A549 treated with DMSO at 1 μM for 4 hours (cell line): ENCODE measurements around the gene IGFBP6. TPM values are rescaled to one million over a fixed set of nuclear protein-coding genes. Genes with fewer than 3 reads are reported as not detected.

ENCODE experiments used
- total RNA-seq: library from RNA; stranded (reverse); fragments of 200-300 nt; extraction: Qiagen RNA extraction; gene quantifications from 5 replicates; pipeline ENCODE4 v1.2.3, GENCODE V29; 2022; ENCODE audit warnings: low read depth

The IGFBP6 gene, protein sequence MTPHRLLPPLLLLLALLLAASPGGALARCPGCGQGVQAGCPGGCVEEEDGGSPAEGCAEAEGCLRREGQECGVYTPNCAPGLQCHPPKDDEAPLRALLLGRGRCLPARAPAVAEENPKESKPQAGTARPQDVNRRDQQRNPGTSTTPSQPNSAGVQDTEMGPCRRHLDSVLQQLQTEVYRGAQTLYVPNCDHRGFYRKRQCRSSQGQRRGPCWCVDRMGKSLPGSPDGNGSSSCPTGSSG
- 169 to 240 TPM (median 226 TPM) in 5 replicates for total RNA-seq

DNA sequence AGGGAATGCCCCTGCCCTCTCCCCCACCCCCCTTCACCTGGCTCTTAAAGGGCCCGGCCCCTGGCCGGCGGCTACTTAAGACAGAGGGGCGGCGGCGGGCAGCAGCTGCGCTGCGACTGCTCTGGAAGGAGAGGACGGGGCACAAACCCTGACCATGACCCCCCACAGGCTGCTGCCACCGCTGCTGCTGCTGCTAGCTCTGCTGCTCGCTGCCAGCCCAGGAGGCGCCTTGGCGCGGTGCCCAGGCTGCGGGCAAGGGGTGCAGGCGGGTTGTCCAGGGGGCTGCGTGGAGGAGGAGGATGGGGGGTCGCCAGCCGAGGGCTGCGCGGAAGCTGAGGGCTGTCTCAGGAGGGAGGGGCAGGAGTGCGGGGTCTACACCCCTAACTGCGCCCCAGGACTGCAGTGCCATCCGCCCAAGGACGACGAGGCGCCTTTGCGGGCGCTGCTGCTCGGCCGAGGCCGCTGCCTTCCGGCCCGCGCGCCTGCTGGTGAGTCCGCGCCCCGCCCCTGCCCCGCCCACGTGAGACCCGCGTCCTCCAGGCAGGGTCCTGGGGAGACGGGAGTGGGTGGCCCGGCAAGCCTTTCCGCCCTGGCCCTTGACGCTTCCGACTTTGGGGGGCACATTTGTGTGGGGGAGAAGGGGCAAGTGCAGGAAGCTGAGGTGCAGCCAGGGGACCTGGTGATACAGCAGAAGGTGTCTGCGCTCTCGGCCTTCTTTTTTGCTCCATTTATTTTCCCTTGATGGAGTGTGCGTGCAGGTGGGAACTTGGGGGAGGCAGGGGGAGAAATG, at the start of gene IGFBP6:
Gene IGFBP6 (plus strand): TSS at position 104 of the 790 bp plus-strand sequence. CDS start 51 bp downstream, at position 155.

GRCh38 chr12:53049571-53050318, 47.7 kb upstream of the IGFBP6 start, which contains the start of gene TNS2:
Gene TNS2, plus strand, starts transcription at chr12:53050065. Its CDS starts 121 bp downstream, at chr12:53050186.

DNA sequence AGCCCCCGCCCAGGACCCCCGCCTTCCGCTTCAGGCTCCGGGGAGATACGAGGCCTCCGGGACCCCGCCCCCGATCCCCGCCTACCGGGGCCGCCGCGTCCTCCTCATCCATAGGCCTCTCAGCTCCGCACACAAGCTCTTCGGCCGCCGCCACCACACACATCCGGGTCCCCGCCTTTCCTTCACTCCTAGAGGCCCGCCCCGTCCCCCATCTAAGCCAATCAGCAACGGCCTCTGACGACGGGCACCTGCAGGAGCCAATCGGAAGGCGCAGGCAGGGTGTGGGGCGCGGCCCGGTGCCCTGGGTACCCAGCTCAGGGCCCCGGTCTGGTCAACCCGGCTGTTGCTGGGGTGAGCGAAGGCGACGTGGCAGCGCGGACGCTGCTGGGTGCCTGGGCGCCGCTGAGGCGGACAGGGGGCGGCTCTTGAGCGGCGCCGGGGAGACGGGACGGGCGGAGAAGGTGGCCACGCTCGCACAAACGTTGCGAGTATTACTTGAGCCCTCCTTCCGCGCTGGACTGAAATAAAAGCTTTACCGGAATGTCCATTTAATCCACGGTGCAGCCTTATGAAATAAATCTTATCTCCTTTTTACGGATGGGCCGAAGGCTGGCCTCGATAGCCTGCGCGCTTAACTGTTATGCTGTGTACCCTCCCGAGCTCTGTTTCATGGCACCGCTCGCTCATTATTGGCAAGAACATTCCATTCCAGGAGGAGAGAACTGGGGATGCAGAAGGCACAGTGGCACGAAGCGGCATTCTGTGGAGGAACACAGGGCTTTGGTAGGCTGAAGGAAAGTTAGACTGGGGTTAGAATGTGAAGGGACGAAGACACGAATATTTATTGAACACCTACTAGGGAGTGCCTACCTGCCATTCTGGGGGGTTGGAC, 18.0 kb upstream of the IGFBP6 start, which contains the start of gene SPRYD3:
Gene SPRYD3 (minus strand): TSS at position 165 of the 892 bp plus-strand sequence. CDS start 57 bp downstream, at position 108.

GRCh38 chr12:53102883-53103807, 5.7 kb downstream of the IGFBP6 start, which contains the start of gene SOAT2:
Gene SOAT2, plus strand, starts transcription at chr12:53103486. Its CDS starts 92 bp downstream, at chr12:53103578.

Other genes starting within 250 kb of the IGFBP6 start
- 0.07 to 0.19 TPM (median 0.16 TPM) in 3 of 5 replicates, not detected in the others for gene KRT78, start 248.7 kb upstream of the IGFBP6 start, total RNA-seq
- gene KRT8, start 192.6 kb upstream of the IGFBP6 start, total RNA-seq = 3,152 to 3,514 TPM (median 3,324 TPM) in 5 replicates
- 2,085 to 2,459 TPM (median 2,349 TPM) in 5 replicates for gene KRT18, start 148.5 kb upstream of the IGFBP6 start, total RNA-seq
- gene EIF4B, start 91.2 kb upstream of the IGFBP6 start, total RNA-seq = 258 to 413 TPM (median 299 TPM) in 5 replicates
- gene TNS2, start 47.6 kb upstream of the IGFBP6 start, total RNA-seq = 9.8 to 16.6 TPM (median 11.8 TPM) in 5 replicates
- gene SPRYD3, start 18.3 kb upstream of the IGFBP6 start, total RNA-seq = 33.6 to 40.3 TPM (median 36.2 TPM) in 5 replicates
- 0.10 to 0.26 TPM (median 0.19 TPM) in 5 replicates for gene SOAT2, start 5.8 kb downstream of the IGFBP6 start, total RNA-seq
- gene ZNF740, start 83.1 kb downstream of the IGFBP6 start, total RNA-seq = 14.5 to 21.4 TPM (median 19.3 TPM) in 5 replicates
- 4.8 to 7.0 TPM (median 5.0 TPM) in 5 replicates for gene CSAD, start 83.3 kb downstream of the IGFBP6 start, total RNA-seq
- gene ITGB7, start 109.6 kb downstream of the IGFBP6 start, total RNA-seq = 0.26 to 0.47 TPM (median 0.31 TPM) in 5 replicates
- 24.4 to 34.3 TPM (median 29.3 TPM) in 5 replicates for gene RARG, start 134.5 kb downstream of the IGFBP6 start, total RNA-seq
- 15.6 to 25.1 TPM (median 20.0 TPM) in 5 replicates for gene ESPL1, start 170.6 kb downstream of the IGFBP6 start, total RNA-seq
- gene PFDN5, start 197.9 kb downstream of the IGFBP6 start, total RNA-seq = 495 to 550 TPM (median 496 TPM) in 5 replicates
- 85.4 to 102 TPM (median 93.8 TPM) in 5 replicates for gene MYG1, start 202.0 kb downstream of the IGFBP6 start, total RNA-seq
- gene AAAS, start 223.9 kb downstream of the IGFBP6 start, total RNA-seq = 70.5 to 85.4 TPM (median 78.7 TPM) in 5 replicates
- gene SP7, start 238.7 kb downstream of the IGFBP6 start, total RNA-seq = not detected in 5 replicates